Measurements from ENCODE around the gene TGFA.

Gene TGFA

GRCh38 chr2:70536517-70537055 is 17.0 kb downstream of the TGFA start:
- no peak for DNase-seq (ENCODE audit: low read depth, low spot score)
- in situ Hi-C loops (cut with HindIII; ENCODE audit: low sequenced_read_pairs), result no loop called here
- no peak overlapping the region for H3K4me3 ChIP-seq (ENCODE audit: low read depth, low read length)
- TF ChIP-seq, protein P1, sequence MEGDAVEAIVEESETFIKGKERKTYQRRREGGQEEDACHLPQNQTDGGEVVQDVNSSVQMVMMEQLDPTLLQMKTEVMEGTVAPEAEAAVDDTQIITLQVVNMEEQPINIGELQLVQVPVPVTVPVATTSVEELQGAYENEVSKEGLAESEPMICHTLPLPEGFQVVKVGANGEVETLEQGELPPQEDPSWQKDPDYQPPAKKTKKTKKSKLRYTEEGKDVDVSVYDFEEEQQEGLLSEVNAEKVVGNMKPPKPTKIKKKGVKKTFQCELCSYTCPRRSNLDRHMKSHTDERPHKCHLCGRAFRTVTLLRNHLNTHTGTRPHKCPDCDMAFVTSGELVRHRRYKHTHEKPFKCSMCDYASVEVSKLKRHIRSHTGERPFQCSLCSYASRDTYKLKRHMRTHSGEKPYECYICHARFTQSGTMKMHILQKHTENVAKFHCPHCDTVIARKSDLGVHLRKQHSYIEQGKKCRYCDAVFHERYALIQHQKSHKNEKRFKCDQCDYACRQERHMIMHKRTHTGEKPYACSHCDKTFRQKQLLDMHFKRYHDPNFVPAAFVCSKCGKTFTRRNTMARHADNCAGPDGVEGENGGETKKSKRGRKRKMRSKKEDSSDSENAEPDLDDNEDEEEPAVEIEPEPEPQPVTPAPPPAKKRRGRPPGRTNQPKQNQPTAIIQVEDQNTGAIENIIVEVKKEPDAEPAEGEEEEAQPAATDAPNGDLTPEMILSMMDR (IDR thresholded peaks at IDR 0.05; ENCODE audit: low read depth, low read length), result no peak

- in situ Hi-C loops (cut with HindIII; ENCODE audit: low sequenced_read_pairs), result no loop called here
- H3K4me3 ChIP-seq (ENCODE audit: low read depth, low read length), result no peak overlapping the region
- TF ChIP-seq, protein P1 (IDR thresholded peaks at IDR 0.05; ENCODE audit: low read depth, low read length), result no peak
- no peak for DNase-seq (ENCODE audit: low read depth, low spot score)
Measured at GRCh38 chr2:70535573-70535972, 18.1 kb downstream of the TGFA start.

DNA sequence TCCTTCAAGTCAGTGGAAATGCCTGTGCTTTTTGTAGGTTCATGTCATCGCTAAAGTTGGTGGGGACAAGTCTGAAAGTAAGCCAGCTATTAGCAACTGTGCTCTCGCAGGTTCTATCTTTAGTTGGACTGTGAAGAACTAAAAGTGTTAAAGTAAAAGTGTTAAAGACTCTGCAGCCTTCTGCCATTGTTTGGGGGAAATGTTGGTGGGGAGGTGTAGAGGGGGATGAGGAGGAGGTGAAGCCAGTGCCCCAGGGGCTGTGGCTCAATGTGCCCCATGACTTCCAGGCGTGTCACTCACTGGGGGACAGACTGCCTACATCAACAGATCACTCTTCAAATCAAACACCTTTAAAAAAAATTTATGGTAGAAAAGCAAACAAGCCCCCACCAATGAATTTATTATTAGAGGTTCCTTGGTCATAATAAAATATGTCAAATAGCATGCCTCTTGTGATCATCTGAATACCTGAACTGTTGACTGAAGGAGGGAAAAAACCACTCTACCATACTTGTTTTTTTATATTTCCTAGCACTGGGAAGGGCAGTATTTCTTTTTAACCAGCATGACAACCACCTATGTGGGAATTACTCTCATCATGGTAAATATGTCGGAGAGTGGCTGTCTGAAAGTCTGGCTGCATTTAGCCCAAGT is 19.3 kb downstream of the TGFA start:
- DNase-seq (ENCODE audit: low read depth, low spot score), result no peak
- H3K4me3 ChIP-seq (ENCODE audit: low read depth, low read length), result no peak overlapping the region
- in situ Hi-C loops (cut with HindIII; ENCODE audit: low sequenced_read_pairs), result no loop called here
- TF ChIP-seq, protein P1 (IDR thresholded peaks at IDR 0.05; ENCODE audit: low read depth, low read length), result no peak

GRCh38 chr2:70532244-70532935 is 21.2 kb downstream of the TGFA start:
- in situ Hi-C loops (cut with HindIII; ENCODE audit: low sequenced_read_pairs), result no loop called here
- no peak for DNase-seq (ENCODE audit: low read depth, low spot score)
- TF ChIP-seq, protein P1 (IDR thresholded peaks at IDR 0.05; ENCODE audit: low read depth, low read length), result no peak
- no peak overlapping the region for H3K4me3 ChIP-seq (ENCODE audit: low read depth, low read length)

- in situ Hi-C loops (cut with HindIII; ENCODE audit: low sequenced_read_pairs), result no loop called here
- no peak for DNase-seq (ENCODE audit: low read depth, low spot score)
- no peak overlapping the region for H3K4me3 ChIP-seq (ENCODE audit: low read depth, low read length)
- TF ChIP-seq, protein P1 (IDR thresholded peaks at IDR 0.05; ENCODE audit: low read depth, low read length), result no peak
Measured at GRCh38 chr2:70531419-70532086, 22.1 kb downstream of the TGFA start.

- in situ Hi-C loops (cut with HindIII; ENCODE audit: low sequenced_read_pairs), result no loop called here
- H3K4me3 ChIP-seq (ENCODE audit: low read depth, low read length), result no peak overlapping the region
- TF ChIP-seq, protein P1 (IDR thresholded peaks at IDR 0.05; ENCODE audit: low read depth, low read length), result no peak
- DNase-seq (ENCODE audit: low read depth, low spot score), result no peak
Measured at GRCh38 chr2:70529610-70530009, 24.0 kb downstream of the TGFA start.

Data from astrocyte of the spinal cord (primary cell).